HG03469 (cell line): ENCODE results near the gene TADA2A.
"Not testable (repeated sequence)": the region's sequence is repeated elsewhere in the genome, so short reads cannot be mapped to it uniquely, and the experiment has no call there.

Experiments
- ATAC-seq: cut with Tn5 transposase; IDR thresholded peaks from one replicate; pipeline ENCODE4 v1.9.1; 2021; ENCODE audit warnings: mild to moderate bottlenecking, moderate library complexity, moderate number of reproducible peaks; ENCODE audit not compliant: unreplicated experiment

Gene TADA2A

GRCh38 chr17:37490638-37491614, 84.2 kb downstream of the TADA2A start:
- ATAC-seq: no peak

- ATAC-seq: no peak
Observed at GRCh38 chr17:37492167-37492566, 85.5 kb downstream of the TADA2A start.

- no peak for ATAC-seq
Observed at GRCh38 chr17:37493249-37494027, 86.8 kb downstream of the TADA2A start.

GRCh38 chr17:37494401-37494831, 87.7 kb downstream of the TADA2A start:
- no peak for ATAC-seq

GRCh38 chr17:37494971-37495370, 88.3 kb downstream of the TADA2A start:
- ATAC-seq: no peak

GRCh38 chr17:37500378-37500777, 93.7 kb downstream of the TADA2A start:
- ATAC-seq: no peak

GRCh38 chr17:37502009-37502936, 95.6 kb downstream of the TADA2A start:
- no peak for ATAC-seq

GRCh38 chr17:37503148-37503547, 96.5 kb downstream of the TADA2A start:
- ATAC-seq: no peak

- no peak for ATAC-seq
Observed at GRCh38 chr17:37505333-37505732, 98.6 kb downstream of the TADA2A start.

GRCh38 chr17:37506678-37507077, 100.0 kb downstream of the TADA2A start:
- no peak for ATAC-seq

GRCh38 chr17:37507111-37507510, 100.4 kb downstream of the TADA2A start:
- ATAC-seq: no peak

GRCh38 chr17:37510056-37510455, 103.4 kb downstream of the TADA2A start:
- no peak for ATAC-seq

- not testable (repeated sequence) for ATAC-seq
Observed at GRCh38 chr17:37511642-37512041, 105.0 kb downstream of the TADA2A start.

GRCh38 chr17:37512442-37513068, 105.9 kb downstream of the TADA2A start:
- no peak for ATAC-seq

GRCh38 chr17:37513711-37514110, 107.0 kb downstream of the TADA2A start:
- ATAC-seq: no peak

GRCh38 chr17:37516127-37516571, 109.5 kb downstream of the TADA2A start:
- no peak for ATAC-seq

GRCh38 chr17:37517881-37518280, 111.2 kb downstream of the TADA2A start:
- ATAC-seq: no peak

- no peak for ATAC-seq
Observed at GRCh38 chr17:37518826-37519225, 112.1 kb downstream of the TADA2A start.

- ATAC-seq: no peak
Observed at GRCh38 chr17:37519251-37519985, 112.7 kb downstream of the TADA2A start.
